Smooth muscle cell (in vitro differentiated cells): ENCODE results near the gene PCSK1N. TPM values are rescaled to one million over a fixed set of nuclear protein-coding genes. Genes with fewer than 3 reads are reported as not detected.
"Not testable (repeated sequence)": the region's sequence is repeated elsewhere in the genome, so short reads cannot be mapped to it uniquely, and the experiment has no call there.

Experiments used
- DNase-seq: peaks from one replicate; lab custom pipeline; 2025; ENCODE audit not compliant: unreplicated experiment; lab: John Stamatoyannopoulos, UW
- H2AFZ ChIP-seq: fragments of 200-600 bp; sonication (generic); 2 replicates; pipeline ENCODE4 v1.6.0; 2016; ENCODE audit warnings: antibody characterized with exemption, low read depth, mild to moderate bottlenecking
- H3F3A ChIP-seq: fragments of 200-600 bp; sonication (generic); 2 replicates; pipeline ENCODE4 v1.6.0; 2017; ENCODE audit warnings: antibody characterized with exemption, low read depth
- H3K27ac ChIP-seq: fragments of 200-600 bp; sonication (generic); 2 replicates; pipeline ENCODE4 v1.5.1; 2016; ENCODE audit warnings: low read depth, mild to moderate bottlenecking
- H3K27me3 ChIP-seq: fragments of 200-600 bp; sonication (generic); 2 replicates; pipeline ENCODE4 v1.6.1; 2016; ENCODE audit warnings: low read depth, mild to moderate bottlenecking
- H3K36me3 ChIP-seq: fragments of 200-600 bp; sonication (generic); 2 replicates; pipeline ENCODE4 v1.5.1; 2016; ENCODE audit warnings: low read depth
- H3K4me1 ChIP-seq: fragments of 200-600 bp; sonication (generic); 2 replicates; pipeline ENCODE4 v1.5.1; 2016; ENCODE audit warnings: low read depth
- H3K4me2 ChIP-seq: fragments of 200-600 bp; sonication (generic); 2 replicates; pipeline ENCODE4 v1.6.0; 2016; ENCODE audit warnings: mild to moderate bottlenecking
- H3K4me3 ChIP-seq: fragments of 200-600 bp; sonication (generic); 2 replicates; pipeline ENCODE4 v1.5.1; 2016; ENCODE audit warnings: mild to moderate bottlenecking
- H3K79me2 ChIP-seq: fragments of 200-600 bp; sonication (generic); 2 replicates; pipeline ENCODE4 v1.6.0; 2016; ENCODE audit warnings: low read depth, mild to moderate bottlenecking
- H3K9ac ChIP-seq: fragments of 200-600 bp; sonication (generic); 2 replicates; pipeline ENCODE4 v1.6.0; 2016; ENCODE audit warnings: low read depth
- H3K9me3 ChIP-seq: fragments of 200-600 bp; sonication (generic); replicated peaks from 2 replicates; pipeline ENCODE4 v1.5.1; 2016; ENCODE audit warnings: low read depth
- H4K20me1 ChIP-seq: fragments of 200-600 bp; sonication (generic); 2 replicates; pipeline ENCODE4 v1.6.0; 2016; ENCODE audit warnings: low read depth
- WGBS: methylation state at CpG from one replicate; pipeline ENCODE4 v1.1.7; 2016; ENCODE audit warnings: low lambda C conversion rate; 5-methylcytosine and 5-hydroxymethylcytosine counted together
- polyA plus RNA-seq: library from polyadenylated mRNA; unstranded; fragments of >200 nt; fragmentation: Nextera tagmentation; extraction: Ambion mirVana; gene quantifications from 2 replicates; pipeline ENCODE4 v1.2.1, GENCODE V29; 2016
- total RNA-seq: library from RNA; depleted of rRNA; stranded (reverse); fragments of >200 nt; gene quantifications from 2 replicates; pipeline ENCODE4 v1.2.3, GENCODE V29; 2014
- TF ChIP-seq, protein P1 (sequence below): fragments of 200-600 bp; sonication (generic); IDR thresholded peaks from 2 replicates; pipeline ENCODE4 v1.5.1; 2017; ENCODE audit warnings: borderline replicate concordance, mild to moderate bottlenecking, antibody characterized with exemption; ENCODE audit not compliant: insufficient read depth, poor library complexity, severe bottlenecking

Gene PCSK1N
- total and polyA plus RNA-seq, 2 experiments from 2014 or later: 11.6 to 14.4 TPM

DNA sequence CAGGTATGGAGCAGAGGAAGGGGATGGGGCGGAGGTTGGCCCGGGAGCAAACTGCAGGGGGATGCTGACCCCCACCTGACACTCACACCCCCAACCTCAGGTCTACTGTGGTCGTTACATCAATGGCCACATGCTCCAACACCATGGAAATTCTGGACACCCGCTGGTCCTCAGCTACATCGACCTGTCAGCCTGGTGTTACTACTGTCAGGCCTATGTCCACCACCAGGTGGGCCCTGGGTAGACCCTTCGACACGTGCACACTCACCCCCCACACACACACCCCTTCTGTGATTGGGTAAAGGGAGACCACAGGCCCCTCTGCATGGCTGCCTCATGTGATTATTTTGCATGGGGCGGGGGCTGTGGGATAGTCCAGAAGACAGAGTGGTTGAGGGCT, 11.3 kb downstream of the PCSK1N start:
- Histone ChIP-seq H3K4me3 (no peak overlapping the region), H2AFZ (no peak overlapping the region), H3F3A (no peaks in the 10 kb centered on the region), H3K9ac (no peak overlapping the region), H3K4me1 (no peaks in the 10 kb centered on the region), H3K4me2 (no peak overlapping the region), H4K20me1 (no peaks in the 10 kb centered on the region), H3K27ac (no peak overlapping the region), H3K9me3 (no peaks in the 10 kb centered on the region), H3K27me3 (no peaks in the 10 kb centered on the region), H3K36me3 (peaks cover 2% of the 10 kb centered on the region), H3K79me2 (no peaks in the 10 kb centered on the region)
- no peak for DNase-seq
- 82% methylated on average over 8 of the region's 8 CpGs for WGBS
- TF ChIP-seq, protein P1, sequence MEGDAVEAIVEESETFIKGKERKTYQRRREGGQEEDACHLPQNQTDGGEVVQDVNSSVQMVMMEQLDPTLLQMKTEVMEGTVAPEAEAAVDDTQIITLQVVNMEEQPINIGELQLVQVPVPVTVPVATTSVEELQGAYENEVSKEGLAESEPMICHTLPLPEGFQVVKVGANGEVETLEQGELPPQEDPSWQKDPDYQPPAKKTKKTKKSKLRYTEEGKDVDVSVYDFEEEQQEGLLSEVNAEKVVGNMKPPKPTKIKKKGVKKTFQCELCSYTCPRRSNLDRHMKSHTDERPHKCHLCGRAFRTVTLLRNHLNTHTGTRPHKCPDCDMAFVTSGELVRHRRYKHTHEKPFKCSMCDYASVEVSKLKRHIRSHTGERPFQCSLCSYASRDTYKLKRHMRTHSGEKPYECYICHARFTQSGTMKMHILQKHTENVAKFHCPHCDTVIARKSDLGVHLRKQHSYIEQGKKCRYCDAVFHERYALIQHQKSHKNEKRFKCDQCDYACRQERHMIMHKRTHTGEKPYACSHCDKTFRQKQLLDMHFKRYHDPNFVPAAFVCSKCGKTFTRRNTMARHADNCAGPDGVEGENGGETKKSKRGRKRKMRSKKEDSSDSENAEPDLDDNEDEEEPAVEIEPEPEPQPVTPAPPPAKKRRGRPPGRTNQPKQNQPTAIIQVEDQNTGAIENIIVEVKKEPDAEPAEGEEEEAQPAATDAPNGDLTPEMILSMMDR: no peak

DNA sequence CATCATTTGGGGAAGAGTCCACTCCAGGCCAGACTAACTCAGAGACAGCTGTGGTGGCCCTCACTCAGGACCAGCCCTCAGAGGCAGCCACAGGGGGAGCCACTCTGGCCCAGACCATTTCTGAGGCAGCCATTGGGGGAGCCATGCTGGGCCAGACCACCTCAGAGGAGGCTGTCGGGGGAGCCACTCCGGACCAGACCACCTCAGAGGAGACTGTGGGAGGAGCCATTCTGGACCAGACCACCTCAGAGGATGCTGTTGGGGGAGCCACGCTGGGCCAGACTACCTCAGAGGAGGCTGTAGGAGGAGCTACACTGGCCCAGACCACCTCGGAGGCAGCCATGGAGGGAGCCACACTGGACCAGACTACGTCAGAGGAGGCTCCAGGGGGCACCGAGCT, 12.4 kb downstream of the PCSK1N start:
- TF ChIP-seq, protein P1: no peak
- no peaks in the 10 kb centered on the region for H3K9me3 ChIP-seq
- H3K27ac ChIP-seq: no peak overlapping the region
- H3K9ac ChIP-seq: no peak overlapping the region
- H3K36me3 ChIP-seq: peaks cover 2% of the 10 kb centered on the region
- H3K4me1 ChIP-seq: no peaks in the 10 kb centered on the region
- H3K79me2 ChIP-seq: no peaks in the 10 kb centered on the region
- no peaks in the 10 kb centered on the region for H4K20me1 ChIP-seq
- no peaks in the 10 kb centered on the region for H3F3A ChIP-seq
- no peak for DNase-seq
- 84% methylated on average over 6 of the region's 6 CpGs for WGBS
- no peaks in the 10 kb centered on the region for H3K27me3 ChIP-seq
- no peak overlapping the region for H2AFZ ChIP-seq
- no peak overlapping the region for H3K4me2 ChIP-seq
- H3K4me3 ChIP-seq: no peak overlapping the region

DNA sequence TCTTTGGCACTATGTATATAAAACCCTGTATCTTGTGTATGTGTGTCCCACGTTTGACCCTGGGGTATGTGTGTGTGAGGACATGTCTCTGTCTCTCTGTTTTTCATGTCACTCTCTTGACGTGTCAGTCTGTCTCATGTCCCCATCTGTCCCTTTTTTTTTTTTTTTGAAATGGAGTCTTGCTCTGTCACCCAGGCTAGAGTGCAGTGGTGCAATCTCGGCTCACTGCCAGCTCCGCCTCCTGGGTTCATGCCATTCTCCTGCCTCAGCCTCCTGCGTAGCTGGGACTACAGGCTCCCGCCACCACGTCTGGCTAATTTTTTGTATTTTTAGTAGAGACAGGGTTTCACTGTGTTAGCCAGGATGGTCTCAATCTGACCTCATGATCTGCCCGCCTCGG, 16.0 kb downstream of the PCSK1N start:
- not testable (repeated sequence) for H3K27ac ChIP-seq, H4K20me1 ChIP-seq, H3K9me3 ChIP-seq, H3K4me3 ChIP-seq, H3F3A ChIP-seq, H3K36me3 ChIP-seq, H3K27me3 ChIP-seq, H3K4me1 ChIP-seq, H3K79me2 ChIP-seq, H3K4me2 ChIP-seq, DNase-seq, H3K9ac ChIP-seq, H2AFZ ChIP-seq
- WGBS: 84% methylated on average over 7 of the region's 9 CpGs

DNA sequence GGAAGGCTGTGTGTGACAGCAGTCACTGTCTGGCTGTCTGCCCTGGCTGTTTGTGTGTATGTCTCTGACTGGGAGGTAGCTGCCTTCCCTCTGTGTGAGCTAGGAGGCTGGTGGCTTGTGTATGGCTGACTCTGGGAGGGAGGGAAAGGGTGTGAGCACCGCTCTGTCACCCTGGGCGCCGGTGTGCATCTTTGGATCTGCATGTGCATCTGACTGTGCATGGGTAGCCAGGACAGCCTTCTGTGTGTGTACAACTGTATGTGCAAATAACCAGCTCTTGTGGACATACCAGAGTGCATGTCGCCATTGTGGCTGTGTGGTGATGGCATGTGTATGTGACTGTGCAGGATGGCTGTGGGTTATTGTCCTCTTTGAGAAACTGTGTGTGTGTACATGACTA, 16.5 kb downstream of the PCSK1N start:
- Histone ChIP-seq H3K9ac (no peak overlapping the region), H3K27me3 (no peaks in the 10 kb centered on the region), H3K79me2 (no peaks in the 10 kb centered on the region), H3K27ac (no peak overlapping the region), H3K4me3 (no peak overlapping the region), H3K4me1 (no peaks in the 10 kb centered on the region), H3K9me3 (no peaks in the 10 kb centered on the region), H3F3A (no peaks in the 10 kb centered on the region), H4K20me1 (no peaks in the 10 kb centered on the region), H2AFZ (no peak overlapping the region), H3K4me2 (no peak overlapping the region), H3K36me3 (no peaks in the 10 kb centered on the region)
- 82% methylated on average over 4 of the region's 4 CpGs for WGBS
- TF ChIP-seq, protein P1: no peak
- no peak for DNase-seq
